Activated CD8-positive, alpha-beta memory T cell treated with anti-CD3 and anti-CD28 coated beads for 1 hour (primary cell): ENCODE data around the gene PKNOX2.

Experiments
- DNase-seq, 2 donors: peaks; one replicate each; pipeline ENCODE4 v3.0.0-alpha.2; 2020; ENCODE audit warnings: low read depth in 1 of 2; ENCODE audit errors: extremely low read depth in 1 of 2

Gene PKNOX2

GRCh38 chr11:125351033-125351867 is 186.7 kb downstream of the PKNOX2 start:
- DNase-seq, result no peak

- no peak for DNase-seq
These were observed 187.3 kb downstream of the PKNOX2 start for GRCh38 chr11:125351868-125352250.

- no peak for DNase-seq
These were observed 192.2 kb downstream of the PKNOX2 start for GRCh38 chr11:125356797-125357196.

- no peak for DNase-seq
These were observed 193.0 kb downstream of the PKNOX2 start for GRCh38 chr11:125357551-125357950.

- DNase-seq, result no peak
These were observed 193.8 kb downstream of the PKNOX2 start for GRCh38 chr11:125358254-125358840.

GRCh38 chr11:125359130-125359529 is 194.6 kb downstream of the PKNOX2 start:
- no peak for DNase-seq

GRCh38 chr11:125360066-125360465 is 195.5 kb downstream of the PKNOX2 start:
- DNase-seq, result no peak

GRCh38 chr11:125364121-125364826 is 199.7 kb downstream of the PKNOX2 start:
- DNase-seq, result no peak

- no peak for DNase-seq
These were observed 200.8 kb downstream of the PKNOX2 start for GRCh38 chr11:125365196-125365931.

GRCh38 chr11:125367710-125368109 is 203.2 kb downstream of the PKNOX2 start:
- no peak for DNase-seq

GRCh38 chr11:125368757-125369156 is 204.2 kb downstream of the PKNOX2 start:
- no peak for DNase-seq

GRCh38 chr11:125369808-125370207 is 205.3 kb downstream of the PKNOX2 start:
- no peak for DNase-seq

- no peak for DNase-seq
These were observed 206.2 kb downstream of the PKNOX2 start for GRCh38 chr11:125370561-125371389.

GRCh38 chr11:125371431-125371935 is 206.9 kb downstream of the PKNOX2 start:
- no peak for DNase-seq

GRCh38 chr11:125372088-125372487 is 207.5 kb downstream of the PKNOX2 start:
- DNase-seq, result no peak

GRCh38 chr11:125372911-125373310 is 208.4 kb downstream of the PKNOX2 start:
- DNase-seq, result no peak

- no peak for DNase-seq
These were observed 209.2 kb downstream of the PKNOX2 start for GRCh38 chr11:125373426-125374391.

GRCh38 chr11:125374398-125374797 is 209.8 kb downstream of the PKNOX2 start:
- no peak for DNase-seq

GRCh38 chr11:125375146-125375545 is 210.6 kb downstream of the PKNOX2 start:
- DNase-seq, result no peak
